NOMO-1 treated with DMSO at 0.1 percent for 48 hours (cell line): Measurements from ENCODE around the gene PANK4.

ENCODE experiments used
- DNase-seq: peaks from one replicate; lab custom pipeline; 2025; ENCODE audit not compliant: unreplicated experiment; lab: John Stamatoyannopoulos, UW

Gene PANK4

GRCh38 chr1:2529784-2530512 lies 3.6 kb upstream of the PANK4 start, which contains the start of gene HES5:
TSS of gene HES5 (minus strand) at chr1:2530263. CDS start at chr1:2530164, 99 bp downstream.
- no peak for DNase-seq

DNA sequence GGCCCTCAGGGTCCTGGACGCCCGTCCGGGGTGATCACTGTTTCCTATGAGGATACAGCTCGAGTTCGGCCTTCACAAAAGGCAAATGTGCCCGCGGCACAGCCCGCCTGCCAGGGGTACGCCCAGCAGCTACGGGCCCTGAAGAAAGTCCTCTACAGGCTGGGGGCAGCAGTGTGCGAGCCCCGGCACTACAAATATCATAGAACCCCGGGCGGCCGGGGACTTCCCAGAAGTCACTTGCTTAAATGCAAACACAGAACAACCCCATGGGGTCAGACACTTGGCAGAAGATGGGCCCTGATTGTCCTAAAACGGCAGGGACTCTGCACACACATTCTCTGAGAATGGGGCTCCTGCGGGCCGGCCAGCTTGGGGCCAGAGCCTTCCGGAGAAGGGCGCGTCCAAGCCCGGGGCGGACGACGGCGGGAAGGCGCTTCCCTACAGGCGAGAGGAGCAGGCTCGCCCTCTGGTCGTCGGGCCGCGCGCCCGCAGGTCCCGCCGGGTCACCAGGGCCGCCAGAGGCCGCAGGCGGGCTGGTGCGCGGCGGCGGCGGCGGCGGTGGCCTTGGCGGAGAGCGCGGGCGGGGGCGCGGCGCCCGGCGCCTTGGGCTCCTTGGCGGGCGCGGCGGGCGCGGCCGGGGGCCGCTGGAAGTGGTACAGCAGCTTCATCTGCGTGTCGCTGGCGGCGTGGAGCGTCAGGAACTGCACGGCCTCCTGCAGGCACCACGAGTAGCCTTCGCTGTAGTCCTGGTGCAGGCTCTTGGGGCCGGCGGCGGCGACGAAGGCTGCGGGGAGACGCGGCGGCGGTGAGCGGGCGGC lies 2.8 kb upstream of the PANK4 start:
- DNase-seq: peak; percentile 5

GRCh38 chr1:2528611-2528965 lies 2.2 kb upstream of the PANK4 start:
- no peak for DNase-seq

- no peak for DNase-seq
Measured at GRCh38 chr1:2528016-2528415, 1.6 kb upstream of the PANK4 start.

DNA sequence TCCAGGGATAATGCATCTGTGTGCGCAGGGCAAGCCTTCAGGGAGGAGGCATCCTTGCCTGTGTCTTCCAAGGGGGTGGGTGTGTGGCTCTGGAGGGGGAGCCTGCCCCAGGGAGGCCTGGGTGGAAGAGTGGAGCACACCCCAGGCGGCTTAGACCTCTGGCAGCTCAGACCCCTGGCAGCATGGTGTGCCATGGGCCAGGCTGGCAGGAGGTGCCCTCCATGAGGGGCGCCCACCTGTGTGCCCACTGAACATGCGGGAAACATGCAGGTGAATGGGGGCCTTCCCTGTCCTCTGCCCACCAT lies 1.1 kb upstream of the PANK4 start:
- DNase-seq: no peak

GRCh38 chr1:2526824-2527555 lies 594 bp upstream of the PANK4 start:
- no peak for DNase-seq

DNA sequence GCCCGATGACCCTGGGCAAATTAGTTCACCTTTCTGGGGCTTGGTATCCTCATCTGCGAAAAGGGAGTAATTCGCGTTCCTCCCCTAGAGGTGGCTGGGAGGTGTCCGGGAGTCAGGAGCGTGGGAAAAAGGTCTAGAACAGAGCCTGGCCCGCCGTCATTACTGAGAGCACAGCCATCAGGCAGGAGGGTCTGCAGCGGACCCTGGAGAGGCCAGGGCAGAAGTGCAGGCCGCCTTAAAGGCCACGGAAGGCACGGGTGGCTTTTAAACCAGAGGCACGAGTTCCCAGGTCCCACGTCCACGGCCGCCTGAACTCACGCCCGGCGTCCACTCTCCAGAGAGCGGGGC lies 850 bp downstream of the PANK4 start:
- DNase-seq: no peak

GRCh38 chr1:2523891-2524609 lies 2.3 kb downstream of the PANK4 start:
- no peak for DNase-seq

- no peak for DNase-seq
Measured at GRCh38 chr1:2523191-2523890, 3.1 kb downstream of the PANK4 start.

GRCh38 chr1:2522230-2522629 lies 4.2 kb downstream of the PANK4 start:
- no peak for DNase-seq

GRCh38 chr1:2520806-2521205 lies 5.6 kb downstream of the PANK4 start:
- no peak for DNase-seq

DNA sequence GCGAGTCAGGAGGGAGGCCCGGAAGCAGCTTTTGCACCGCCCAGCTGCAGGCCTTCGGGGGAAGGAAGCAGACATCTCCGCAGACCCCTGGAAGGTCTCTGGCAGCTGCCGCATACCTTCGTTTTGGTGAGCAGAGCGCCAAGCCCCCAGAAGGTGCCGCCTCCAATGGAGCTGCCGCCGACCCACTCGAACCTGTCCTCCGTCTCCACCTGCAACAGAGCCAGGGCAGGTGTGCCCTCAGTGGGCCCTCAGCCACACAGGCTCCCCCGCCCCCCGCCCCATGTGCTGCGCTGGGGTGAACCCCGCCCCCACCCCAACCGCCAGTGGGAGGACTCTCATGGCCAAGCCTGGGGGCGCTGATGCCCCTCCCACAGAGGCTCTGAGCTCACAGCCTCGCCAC lies 6.2 kb downstream of the PANK4 start:
- DNase-seq: no peak

- no peak for DNase-seq
Measured at GRCh38 chr1:2519729-2520128, 6.7 kb downstream of the PANK4 start.

DNA sequence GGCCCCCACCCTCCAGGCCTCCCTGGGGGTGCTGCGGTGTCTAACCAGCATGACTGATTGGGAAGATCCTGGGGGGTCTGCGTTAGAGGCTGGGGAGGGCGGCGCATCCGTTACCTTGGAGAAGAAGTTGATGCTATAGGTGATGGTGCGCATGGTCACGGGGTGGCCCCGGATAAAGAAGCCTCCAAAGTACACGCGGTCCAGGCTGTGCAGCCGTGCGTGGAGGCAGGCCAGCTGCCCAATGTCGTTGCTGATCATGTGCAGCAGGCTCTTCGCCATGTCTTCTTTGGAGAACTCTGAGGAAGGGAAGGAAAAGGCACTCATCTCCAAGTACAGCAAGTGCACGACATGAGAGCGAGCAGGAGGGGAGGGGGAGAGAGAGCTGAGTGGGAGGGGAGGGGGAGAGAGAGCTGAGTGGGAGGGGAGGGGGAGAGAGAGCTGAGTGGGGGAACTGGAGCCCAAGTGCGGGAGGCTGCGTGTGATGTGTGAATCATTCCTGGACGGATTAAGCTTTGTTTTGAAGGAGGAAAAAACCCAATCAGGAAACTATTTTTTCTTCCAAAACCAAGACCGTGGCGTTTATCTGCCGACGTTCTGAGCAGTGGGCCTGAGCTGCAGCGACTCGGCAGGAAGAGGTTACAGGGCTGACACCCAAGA lies 7.2 kb downstream of the PANK4 start:
- DNase-seq: no peak

- no peak for DNase-seq
Measured at GRCh38 chr1:2518528-2518927, 7.9 kb downstream of the PANK4 start.

GRCh38 chr1:2517966-2518365 lies 8.4 kb downstream of the PANK4 start:
- DNase-seq: no peak

DNA sequence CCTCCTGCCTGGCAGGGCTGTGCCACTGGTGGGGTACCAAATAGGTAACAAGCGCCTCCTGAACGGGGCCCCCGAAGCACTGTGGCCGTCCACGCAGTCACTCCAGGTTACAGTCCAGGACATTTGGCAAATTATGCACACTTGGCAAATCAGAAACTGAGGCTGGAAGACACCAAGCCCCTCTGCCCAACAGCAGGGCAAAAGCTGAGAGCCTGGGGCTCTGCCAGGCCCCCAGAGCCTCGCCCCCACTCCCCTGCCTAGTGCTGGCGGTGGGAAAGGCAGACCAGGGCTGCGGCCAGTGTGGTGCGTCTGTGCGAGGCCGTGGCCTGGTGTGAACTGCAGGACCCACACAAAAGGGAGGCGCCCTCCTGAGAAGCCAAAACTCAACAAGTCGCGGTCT lies 9.4 kb downstream of the PANK4 start:
- DNase-seq: no peak

- DNase-seq: no peak
Measured at GRCh38 chr1:2516124-2516523, 10.3 kb downstream of the PANK4 start.

DNA sequence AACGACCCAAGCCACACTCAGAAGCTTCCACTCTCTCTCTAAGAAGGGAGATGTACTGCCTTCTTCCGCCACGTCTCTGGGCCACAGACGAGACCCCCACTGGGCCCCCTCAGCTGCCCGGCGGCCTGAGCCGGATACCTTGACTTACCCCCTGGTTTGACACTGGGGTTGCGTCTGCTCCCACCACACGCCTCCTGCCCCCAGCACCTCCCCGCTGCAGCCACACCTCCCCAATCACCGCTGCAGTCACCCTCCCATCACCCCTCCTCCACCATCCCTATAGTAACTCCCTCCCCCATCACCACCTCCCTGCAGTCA lies 10.7 kb downstream of the PANK4 start:
- DNase-seq: no peak
